ENCODE results near the gene CACNA2D1.

CACNA2D1 gene

GRCh38 chr7:82270870-82271269 is 172.7 kb downstream of the CACNA2D1 start:
- no peak for DNase-seq

DNA sequence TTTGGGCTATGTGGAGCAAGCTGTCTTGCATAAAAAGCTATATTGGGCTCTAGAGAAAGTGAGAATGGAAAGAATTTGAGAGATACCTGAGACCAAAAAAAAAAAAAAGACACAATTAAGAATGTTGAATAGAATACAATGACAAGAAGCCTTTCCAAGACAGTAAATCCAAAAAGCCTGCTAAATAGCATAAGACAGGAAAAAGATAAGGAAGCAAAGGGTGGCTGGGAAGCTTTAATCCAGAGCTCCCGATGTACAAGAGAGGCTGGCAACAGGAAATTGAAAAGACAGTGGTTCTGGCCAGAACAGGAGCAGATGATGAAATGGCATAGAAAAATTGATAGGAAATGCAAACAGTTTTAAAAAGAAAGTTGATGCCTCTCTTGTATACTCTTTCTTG is 174.9 kb downstream of the CACNA2D1 start:
- DNase-seq: no peak

DNA sequence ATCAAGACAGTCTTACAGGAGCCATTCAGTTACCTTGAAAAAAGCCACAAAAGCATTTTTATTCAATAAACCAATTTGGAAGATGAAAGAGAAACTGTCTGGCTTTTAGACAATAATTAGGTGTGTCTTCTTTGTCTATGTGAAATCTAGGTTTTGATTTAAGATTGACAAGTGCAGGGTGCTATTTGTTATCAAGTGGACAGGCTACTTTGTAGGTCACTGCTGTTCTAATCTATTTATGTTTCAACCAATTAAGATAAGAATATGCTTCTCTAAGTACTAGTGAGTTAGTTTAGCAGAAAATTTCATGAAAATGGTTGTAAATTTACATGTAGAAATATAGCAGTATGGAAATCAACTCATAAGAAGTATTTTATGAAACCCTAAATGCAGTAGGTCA is 177.5 kb downstream of the CACNA2D1 start:
- DNase-seq: no peak

DNA sequence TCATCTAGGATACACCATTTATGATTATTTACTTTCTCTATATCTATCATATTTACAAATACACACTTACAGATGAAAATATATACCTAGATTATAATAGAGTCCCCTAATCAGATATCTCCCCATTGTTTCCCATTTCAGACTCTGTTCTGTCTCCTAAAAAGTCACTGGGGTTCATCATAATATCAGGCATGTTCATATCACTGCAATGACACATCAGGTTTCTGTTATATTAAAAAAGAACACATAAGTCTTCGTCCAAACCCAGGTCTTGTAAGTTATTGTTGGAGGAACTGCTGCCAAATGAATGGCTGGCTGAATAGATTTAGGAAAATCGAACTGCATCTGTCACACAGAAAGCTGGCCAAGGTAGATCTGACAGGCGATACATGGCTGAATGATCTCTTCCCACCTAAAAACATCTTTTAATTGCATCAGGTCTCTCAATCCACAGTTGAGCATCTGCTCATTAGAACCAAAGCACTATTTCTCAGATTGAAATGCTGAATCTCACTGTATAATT is 178.7 kb downstream of the CACNA2D1 start:
- peak; percentile 73 for DNase-seq

GRCh38 chr7:82263920-82264782 is 179.4 kb downstream of the CACNA2D1 start:
- peak; percentile 55 for DNase-seq

DNA sequence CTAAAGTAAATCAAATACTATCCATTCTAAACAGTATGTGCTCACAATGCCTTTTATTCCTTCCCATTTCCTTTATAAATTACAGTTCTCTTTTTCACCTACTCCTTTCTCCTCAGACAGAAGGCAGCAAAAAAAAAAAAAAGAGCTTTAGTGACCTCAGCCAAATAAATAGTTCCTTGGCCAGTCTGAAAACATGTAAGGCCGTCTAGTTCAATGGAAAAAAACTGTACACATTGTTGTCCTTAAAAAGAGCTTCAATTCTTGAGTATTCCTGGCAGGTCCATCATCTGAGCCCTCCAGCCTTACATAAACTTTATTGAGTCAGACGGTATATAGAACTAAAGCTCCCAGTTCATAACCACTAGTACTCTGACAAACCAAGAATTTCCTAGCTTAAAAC is 185.4 kb downstream of the CACNA2D1 start:
- DNase-seq: no peak

DNA sequence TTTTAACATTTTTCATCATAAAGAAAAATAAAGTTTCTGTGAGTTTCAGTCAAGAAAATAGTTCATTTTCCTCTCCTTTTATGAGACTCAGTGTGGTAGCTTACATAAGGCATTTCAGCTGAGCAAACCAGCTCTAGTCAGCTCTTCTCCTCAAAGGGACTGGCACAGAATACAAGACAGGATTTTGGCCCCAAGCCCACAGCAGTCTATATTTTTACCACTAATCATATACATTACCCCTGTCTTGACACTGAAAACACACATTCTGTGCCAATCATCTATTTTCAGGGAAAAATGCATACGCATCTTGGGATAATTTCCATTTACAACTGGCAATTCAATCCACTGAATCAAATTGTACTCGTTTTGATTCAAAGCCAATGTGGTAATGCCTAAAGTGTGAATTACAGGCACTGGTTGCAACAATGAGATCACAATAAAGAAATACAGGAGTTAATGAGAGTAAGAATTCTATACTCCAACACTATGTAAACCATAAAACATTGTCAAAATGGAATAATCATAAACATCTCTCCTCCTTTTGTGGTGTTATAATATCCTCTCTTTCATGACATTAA is 186.4 kb downstream of the CACNA2D1 start:
- DNase-seq: peak; percentile 99

- DNase-seq: no peak
Observed at GRCh38 chr7:82255706-82256105, 187.9 kb downstream of the CACNA2D1 start.

DNA sequence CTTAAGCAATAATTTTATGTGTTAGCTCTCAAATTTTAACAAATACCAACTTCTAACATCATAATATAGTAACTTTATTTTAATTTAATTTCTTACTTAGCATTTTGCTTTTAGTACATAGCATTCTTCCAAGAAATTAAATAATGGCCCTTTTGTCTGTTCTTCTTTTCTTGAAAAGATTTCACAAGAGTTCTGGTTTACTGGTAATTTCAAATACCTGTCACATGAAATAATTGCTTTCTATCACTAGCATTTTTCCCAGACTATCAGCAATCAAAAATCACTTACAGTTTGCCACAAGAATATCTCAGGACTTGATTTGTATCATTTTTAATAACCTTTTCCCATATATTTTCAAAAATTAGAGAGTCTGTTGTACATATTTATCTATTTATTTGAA is 193.0 kb downstream of the CACNA2D1 start:
- no peak for DNase-seq

GRCh38 chr7:82249979-82250378 is 193.6 kb downstream of the CACNA2D1 start:
- no peak for DNase-seq

DNA sequence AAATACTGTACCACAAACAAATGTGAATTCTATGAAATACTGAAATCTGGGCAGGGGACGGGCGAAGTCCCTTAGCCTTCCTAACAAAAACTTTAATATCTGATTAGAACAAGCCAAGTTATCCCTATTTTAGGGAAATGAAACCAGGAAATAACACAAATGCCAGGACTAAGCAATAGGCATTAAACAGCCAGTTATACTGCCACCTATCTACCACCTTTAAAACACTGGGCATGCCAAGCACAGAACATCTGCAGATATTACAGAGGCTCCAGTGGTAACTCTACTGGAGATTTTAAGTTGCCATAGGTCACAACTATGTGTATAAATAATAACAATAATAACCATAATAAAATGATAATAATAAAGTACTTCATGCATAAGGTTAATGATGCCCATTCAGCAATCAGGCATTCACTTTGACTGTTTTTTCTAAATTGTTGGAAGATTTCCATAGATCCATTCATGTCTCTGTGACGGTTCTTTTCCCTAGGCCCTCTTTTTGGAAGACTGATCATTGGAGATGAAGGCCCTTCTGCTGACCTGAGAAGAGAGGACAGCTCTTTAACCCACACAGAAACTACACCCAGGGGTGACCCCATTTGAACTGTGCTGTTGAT is 195.7 kb downstream of the CACNA2D1 start:
- peak; percentile 38 for DNase-seq

DNA sequence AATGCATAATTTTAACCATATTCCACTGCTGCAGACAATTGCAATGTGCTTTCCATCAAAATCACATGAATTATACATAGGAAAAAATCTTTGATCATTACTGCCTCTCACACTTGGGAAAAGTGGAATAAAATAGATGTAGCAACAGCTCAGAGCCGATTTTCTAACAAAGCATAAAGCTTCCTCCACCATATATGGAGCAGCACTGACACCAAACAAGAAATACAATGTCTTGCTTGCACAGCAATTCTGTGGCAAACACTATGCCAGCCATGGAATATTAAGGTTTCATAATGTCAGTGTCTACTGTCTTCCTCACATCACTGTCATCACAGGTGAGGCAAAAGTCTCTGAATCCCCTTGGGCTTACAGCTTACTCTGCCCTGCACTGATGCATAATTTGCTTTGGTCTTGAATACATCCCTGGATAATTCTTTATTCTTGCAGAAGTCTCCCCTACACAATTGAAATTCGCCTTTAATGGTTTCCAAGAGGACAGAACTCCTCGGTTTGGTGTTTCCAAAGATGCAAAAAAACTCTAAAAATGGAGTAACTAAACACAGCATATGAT is 198.5 kb downstream of the CACNA2D1 start:
- DNase-seq: no peak

DNA sequence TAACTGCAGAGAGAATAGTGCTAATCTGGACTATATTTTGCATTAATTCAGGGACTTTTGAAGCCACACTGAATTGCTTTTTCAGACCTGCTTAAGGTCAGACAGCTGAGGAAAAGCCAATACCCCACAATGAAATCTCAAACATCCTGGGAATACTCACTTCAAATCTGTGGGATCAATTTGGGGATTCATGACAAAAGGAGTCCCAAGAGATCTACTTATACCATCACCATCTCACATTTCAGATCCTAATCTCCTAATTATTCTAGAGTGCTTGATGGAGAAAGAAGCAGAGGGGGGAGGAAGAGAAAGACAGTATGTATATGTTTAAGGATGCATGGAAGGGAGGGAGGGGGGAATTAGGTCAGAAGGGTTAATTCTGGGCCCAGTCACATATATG is 202.2 kb downstream of the CACNA2D1 start:
- no peak for DNase-seq

- DNase-seq: no peak
Observed at GRCh38 chr7:82235713-82236112, 207.9 kb downstream of the CACNA2D1 start.

DNA sequence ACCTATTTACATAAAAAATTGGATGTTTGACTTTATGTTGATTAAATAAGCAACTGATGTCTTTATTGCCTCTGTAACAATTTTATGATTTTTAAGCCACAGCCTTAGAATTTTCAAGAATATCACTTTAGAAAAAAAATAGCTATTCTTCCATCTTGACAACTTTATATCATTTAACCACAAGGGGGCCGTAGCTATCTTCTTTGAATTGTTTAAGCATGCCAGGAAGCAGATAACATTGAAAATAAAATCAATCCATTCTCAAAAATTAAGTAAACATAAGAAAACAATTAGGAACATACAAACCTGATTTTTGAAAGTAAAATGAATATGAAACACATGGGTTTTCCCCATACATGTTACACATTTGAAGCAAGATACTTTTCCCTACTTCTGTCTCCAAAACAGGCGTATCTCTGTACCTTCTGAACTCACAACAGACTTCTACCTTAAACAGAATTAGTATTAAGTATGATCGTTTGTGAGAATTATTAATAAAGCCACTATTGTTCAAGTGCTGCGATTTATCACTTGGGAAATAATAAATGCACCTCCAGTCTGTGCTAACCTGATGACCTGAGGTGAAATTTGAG is 209.0 kb downstream of the CACNA2D1 start:
- peak; percentile 52 for DNase-seq

DNA sequence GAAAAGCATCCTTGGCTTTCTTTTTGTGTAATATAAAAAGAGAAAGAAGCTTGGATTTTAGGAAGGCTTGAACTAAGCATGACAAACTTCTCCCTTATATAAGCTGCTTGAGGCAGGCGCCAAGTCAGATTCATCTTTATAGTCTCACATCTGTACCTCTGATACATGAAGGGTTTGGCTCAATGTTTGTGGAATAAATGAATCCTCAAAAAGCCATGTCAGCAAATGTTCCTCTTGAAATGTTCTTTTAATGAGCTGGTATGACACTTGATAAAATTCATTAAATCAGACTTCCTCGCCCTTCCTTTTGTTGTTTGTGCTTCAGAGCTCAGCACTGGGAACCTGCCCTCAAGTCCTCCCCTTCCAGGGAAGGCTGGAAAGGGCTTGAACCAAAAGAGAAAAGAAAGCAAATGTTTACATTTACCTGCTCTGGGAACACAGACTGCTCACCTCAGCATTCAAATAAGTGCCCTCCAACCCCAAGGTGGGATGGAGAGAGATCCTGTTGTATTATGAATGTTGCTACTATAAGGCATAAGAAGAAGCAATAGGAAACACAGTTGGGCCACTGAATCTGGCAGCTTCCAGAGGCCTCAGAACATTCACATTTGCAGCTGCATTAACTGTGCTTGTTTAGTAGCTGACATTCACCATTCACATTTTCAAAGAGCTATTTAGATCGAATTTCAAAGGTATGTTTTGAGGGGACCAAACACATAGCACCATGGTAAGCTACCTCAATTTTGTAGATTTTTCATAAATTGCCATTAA is 212.6 kb downstream of the CACNA2D1 start:
- no peak for DNase-seq

DNA sequence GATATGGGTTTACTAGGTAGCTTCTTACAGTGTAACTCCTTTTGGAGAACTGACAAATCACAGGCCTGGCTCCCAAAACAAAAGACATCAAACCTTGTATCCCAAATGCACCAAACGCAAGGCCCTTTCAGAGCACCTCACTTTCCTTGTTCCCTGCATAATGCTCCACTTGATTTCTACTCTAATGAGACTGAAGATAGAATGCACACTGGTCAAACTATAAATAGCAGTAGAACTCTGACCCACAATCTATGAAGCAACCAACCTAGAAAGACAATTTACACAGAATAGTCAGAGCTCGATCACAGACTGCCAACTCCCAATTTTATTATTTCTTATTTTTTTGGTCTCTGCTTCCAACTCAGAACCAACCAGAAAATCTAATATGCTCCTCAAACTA is 214.4 kb downstream of the CACNA2D1 start:
- no peak for DNase-seq

GRCh38 chr7:82226191-82226590 is 217.4 kb downstream of the CACNA2D1 start:
- DNase-seq: no peak

GRCh38 chr7:82224529-82224928 is 219.0 kb downstream of the CACNA2D1 start:
- DNase-seq: no peak

- no peak for DNase-seq
Observed at GRCh38 chr7:82223580-82223979, 220.0 kb downstream of the CACNA2D1 start.

GRCh38 chr7:82221152-82221674 is 222.4 kb downstream of the CACNA2D1 start:
- DNase-seq: no peak

DNA sequence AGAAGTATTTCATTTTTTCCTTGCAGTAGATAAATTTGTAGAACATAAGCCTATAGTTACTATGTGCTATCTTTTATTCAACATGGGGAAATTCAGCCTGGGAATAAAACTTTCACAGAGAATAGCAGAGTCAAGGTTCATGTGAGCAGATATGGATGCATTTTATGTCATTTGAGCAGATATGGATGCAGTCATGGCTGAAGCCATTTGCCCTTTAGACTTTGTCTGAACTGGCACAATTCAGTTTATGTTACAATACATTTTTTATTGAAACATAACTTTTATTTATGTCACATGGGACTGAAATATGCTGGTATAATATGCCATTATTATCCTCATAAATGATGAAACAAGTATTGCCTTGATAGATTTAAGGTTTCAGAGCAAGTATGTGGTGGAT is 231.1 kb downstream of the CACNA2D1 start:
- no peak for DNase-seq
